ENCODE data around the gene FAM204A.

The FAM204A gene

DNA sequence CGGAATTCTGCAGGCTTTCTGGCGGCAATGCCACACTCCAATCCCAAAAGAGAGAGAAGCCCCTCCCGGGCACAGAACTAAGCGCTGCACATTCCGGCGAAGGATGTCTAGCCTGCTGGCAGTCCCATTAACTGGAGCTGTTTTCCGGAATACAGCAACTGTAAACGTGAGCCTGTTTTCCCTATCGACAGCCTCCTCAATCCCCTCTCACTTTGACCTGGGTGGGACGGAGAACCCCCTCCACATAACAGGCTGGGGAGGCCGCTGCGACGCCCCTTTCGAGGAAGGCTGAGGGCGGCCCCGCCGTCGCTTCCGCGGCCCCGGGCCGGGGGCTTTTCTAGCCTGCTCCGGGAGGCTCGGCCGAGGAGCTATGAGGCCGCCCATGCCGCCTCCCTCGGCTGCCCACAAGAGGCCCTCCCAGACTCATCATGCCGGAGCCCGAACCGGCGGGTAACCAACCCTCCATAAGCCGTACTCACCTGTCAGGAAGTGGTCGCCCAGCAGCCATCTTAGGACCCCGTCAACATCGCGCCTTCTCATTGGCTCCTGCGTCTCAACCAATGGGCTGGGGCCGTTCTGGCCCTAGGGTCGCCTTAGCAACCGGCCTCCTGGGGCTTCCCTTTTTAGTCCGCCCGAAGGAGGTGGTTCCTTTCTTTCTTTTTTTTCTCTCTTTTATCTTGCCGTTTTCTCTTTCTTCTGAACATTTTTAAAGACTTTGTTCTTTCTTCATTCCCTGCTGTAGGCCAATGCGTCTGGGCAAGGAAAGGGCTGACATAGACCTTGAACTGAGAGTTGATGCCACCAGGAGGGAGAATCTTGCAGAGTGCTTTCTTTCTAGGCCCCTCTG lies at the start of gene FAM204A:
TSS of gene FAM204A (minus strand) at position 534 of the 847 bp plus-strand sequence. CDS start 5,909 bp downstream, outside the sequence.
- DNase-seq (ENCODE audit: low spot score), result peak; percentile 96

- no peak for DNase-seq (ENCODE audit: low spot score)
Observed at GRCh38 chr10:118383699-118384098, 41.6 kb upstream of the FAM204A start.

GRCh38 chr10:118383063-118383689 lies 41.1 kb upstream of the FAM204A start:
- DNase-seq (ENCODE audit: low spot score), result no peak

- no peak for DNase-seq (ENCODE audit: low spot score)
Observed at GRCh38 chr10:118374404-118374803, 32.3 kb upstream of the FAM204A start.

- no peak for DNase-seq (ENCODE audit: low spot score)
Observed at GRCh38 chr10:118373786-118374185, 31.7 kb upstream of the FAM204A start.

DNA sequence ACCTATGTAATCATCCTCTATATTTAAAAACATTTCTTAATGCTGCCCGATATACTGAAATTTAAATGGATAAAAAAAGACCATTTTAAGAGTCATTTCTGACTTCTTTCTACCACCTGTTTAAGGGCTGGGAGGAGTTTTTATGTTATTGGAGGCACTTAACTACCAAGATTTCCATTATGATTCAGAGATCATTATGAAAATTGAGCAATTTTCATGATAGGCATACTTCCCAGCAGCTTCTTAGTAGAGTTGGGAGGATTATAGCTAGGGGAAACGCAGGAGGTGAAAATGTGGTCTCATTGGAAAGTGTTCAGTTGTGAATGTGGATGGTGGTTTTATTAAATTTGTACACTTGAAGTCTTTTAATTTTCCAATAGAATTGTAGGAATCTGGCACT lies 28.4 kb upstream of the FAM204A start:
- no peak for DNase-seq (ENCODE audit: low spot score)

- no peak for DNase-seq (ENCODE audit: low spot score)
Observed at GRCh38 chr10:118369641-118370205, 27.6 kb upstream of the FAM204A start.

DNA sequence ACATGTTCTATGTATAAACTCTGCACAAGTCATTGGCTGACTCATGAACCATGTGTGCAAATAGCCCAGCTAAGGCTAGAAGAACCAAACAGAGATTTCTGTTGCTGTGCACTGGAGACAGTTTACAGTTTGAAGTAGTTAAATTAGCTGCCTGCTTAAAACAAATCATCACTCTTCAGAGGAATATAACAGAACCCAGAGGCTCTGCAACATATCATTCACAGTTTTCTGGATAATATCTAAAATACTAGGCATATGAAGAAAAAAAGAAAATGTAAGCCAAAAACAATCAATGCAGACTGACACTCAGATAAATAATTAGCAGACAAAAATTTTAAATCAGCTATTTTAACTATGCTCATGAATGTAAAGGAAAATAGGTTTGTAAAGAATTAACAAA lies 23.6 kb upstream of the FAM204A start:
- DNase-seq (ENCODE audit: low spot score), result no peak

GRCh38 chr10:118362103-118362502 lies 20.0 kb upstream of the FAM204A start:
- no peak for DNase-seq (ENCODE audit: low spot score)

DNA sequence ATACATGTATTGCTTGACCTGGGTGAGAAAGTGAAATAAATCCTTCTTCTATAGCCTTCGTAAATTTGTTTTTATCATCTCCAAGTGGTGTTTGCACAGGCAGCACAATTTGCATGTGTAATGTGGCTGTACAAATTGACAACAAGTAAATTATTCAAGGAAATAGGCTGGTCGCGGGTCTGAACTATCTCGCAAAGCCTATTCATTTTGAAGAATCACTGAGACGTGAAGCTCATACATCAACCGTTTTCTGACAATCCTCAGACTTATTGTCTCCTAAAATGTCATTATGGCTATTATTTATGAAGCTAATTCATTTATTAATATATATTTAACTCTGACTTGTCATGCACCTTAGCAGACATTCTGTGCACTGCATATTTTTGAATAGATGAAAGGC lies 16.2 kb upstream of the FAM204A start:
- DNase-seq (ENCODE audit: low spot score), result no peak

- DNase-seq (ENCODE audit: low spot score), result no peak
Observed at GRCh38 chr10:118357841-118358240, 15.7 kb upstream of the FAM204A start.

- DNase-seq (ENCODE audit: low spot score), result no peak
Observed at GRCh38 chr10:118356628-118357027, 14.5 kb upstream of the FAM204A start.

- DNase-seq (ENCODE audit: low spot score), result no peak
Observed at GRCh38 chr10:118355234-118355633, 13.1 kb upstream of the FAM204A start.

- no peak for DNase-seq (ENCODE audit: low spot score)
Observed at GRCh38 chr10:118349235-118349634, 7.1 kb upstream of the FAM204A start.

DNA sequence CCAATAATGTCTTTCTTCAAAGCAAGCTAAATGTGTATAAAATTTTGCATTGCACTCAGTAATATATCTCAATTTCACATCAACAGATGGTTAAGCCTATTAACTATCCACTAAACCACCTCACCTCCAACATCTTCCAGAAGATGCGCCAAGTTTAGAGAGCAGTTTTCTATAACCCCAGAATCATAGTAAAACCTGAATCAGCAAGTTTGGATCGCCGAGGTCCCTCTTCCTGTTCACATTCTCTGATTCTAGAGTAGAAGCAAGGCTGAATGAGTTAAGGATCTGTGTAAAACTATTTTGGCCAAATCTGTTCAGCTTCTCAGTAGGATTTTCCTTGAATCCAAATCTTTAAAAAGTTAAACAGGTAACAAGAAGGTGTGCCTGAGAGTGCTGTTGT lies 1.4 kb upstream of the FAM204A start:
- DNase-seq (ENCODE audit: low spot score), result no peak

GRCh38 chr10:118343115-118343514 lies 991 bp upstream of the FAM204A start:
- no peak for DNase-seq (ENCODE audit: low spot score)

GRCh38 chr10:118342638-118343020 lies 505 bp upstream of the FAM204A start:
- no peak for DNase-seq (ENCODE audit: low spot score)

DNA sequence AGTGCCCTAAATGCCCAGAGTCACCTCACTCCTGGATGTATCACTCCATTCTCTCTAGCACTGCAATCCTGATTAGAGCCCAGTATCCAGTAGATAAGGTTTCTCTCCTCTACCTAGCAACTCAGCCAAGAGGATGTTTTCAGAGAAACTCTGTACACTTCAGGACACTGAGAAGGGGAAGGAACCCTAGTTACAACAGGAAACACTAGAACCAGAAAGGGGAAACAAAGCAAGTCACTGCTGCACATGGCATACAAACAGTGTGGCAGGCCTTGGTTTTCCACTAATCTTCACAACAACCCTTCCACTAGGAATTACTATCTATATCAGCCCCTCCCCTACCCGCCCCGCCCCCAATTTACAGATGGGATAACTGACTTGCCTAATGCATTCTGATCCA lies 1.6 kb downstream of the FAM204A start:
- no peak for DNase-seq (ENCODE audit: low spot score)

- DNase-seq (ENCODE audit: low spot score), result no peak
Observed at GRCh38 chr10:118339111-118339510, 3.0 kb downstream of the FAM204A start.

DNA sequence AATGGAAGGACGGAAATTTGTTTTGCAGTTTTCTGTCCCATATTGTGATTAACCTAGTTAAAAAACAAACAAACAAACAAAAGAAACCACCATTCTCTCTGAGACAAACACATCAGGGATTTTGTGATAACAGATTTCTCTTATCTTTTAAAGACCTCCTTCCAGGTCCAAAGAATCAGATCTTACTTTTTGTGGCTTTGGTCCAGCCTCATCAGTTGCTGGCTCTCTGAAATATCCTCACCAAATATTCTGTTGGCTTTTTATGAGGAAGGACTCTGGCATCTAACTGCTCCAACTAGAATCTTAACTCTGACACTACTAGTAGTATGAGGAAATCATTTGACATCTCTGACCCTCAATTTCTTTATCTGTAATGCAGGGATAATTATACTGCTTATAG lies 4.8 kb downstream of the FAM204A start:
- no peak for DNase-seq (ENCODE audit: low spot score)

- DNase-seq (ENCODE audit: low spot score), result no peak
Observed at GRCh38 chr10:118333871-118334270, 8.3 kb downstream of the FAM204A start.

DNA sequence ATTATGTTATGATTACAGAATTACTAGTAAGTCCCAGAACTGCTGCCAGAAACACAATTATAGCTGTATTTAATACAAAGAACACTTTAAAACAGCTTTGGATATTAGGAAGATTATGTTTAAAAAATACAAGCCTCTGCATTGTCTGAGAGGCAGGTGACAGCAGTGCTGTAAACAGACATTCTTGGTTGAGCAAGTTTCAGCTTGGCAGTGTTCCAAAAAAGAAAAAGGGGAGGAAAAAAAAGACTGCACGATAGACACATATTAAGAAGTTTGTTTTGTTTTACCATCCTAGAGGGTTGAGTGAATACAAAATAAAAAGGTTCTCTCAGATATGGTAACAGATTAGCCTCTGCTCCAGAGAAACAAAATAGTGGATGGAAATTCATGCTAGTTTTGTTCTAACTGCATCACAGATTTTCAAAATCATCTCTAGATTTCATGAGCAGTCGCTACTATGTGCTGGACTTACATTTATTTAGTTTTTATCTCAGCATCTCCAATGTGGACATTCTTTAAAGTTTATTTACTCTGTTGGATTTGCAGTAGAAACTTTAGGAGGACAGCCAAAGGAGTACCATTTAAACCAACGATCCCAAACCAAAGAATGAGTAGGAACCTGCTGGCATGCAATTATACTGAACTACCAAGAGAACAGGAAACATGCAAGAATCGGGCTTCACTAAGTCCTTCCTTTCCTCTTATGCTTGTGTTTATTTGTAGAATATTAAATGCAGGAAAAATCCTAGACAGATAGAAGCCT lies 9.0 kb downstream of the FAM204A start:
- DNase-seq (ENCODE audit: low spot score), result peak; percentile 11

Measured in cerebellar cortex (tissue), 1 donor.